Measurements from ENCODE around the gene ABHD12B. TPM values are rescaled to one million over a fixed set of nuclear protein-coding genes. Genes with fewer than 3 reads are reported as not detected.

Gene ABHD12B
- total and polyA plus RNA-seq, 2 experiments from 2014 or later: 9.0 to 52.8 TPM

DNA sequence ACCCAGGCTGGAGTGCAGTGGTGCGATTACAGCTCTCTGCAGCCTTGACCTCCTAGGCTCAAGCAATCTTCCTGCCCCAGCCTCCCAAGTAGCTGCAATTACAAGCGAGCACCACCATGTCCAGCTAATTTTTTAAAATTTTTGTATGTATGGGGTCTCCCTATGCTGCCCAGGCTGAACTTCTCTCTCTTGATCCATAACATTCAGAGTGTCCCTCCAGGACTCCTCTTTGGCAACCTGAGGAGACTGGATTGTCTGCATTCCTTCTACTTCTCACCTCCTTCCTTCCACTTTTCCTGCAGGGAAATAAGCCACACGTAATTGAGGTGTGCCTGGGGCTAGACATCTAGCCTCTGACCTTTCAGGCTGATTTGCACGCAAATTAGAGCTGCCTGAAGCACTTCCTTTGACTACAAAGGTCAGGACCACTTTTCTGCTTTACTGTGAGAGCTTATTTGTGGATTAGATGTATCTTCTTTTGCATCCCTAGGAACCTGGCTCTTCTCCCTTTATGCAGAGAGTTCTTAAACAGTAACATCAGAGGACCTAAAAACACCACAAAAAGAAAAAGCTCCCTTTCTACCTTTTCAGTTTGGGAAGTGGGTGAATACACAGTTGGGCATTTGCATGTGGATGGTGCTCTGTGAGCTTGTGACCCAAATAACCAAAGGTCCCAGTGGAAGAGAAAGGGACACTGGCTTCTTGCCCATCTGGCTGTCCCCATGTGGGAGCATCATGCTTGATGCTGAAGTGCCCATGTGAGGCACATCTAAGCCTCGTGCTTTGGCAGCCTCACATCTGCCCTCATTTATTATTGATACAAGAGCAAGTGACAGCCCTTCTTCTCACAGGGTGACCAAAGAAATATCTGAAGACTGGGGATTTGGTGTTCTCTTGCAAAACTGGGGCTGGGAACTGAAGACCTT is 38.9 kb downstream of the ABHD12B start:
- H3K27ac Mint-ChIP-seq: no peak overlapping the region
- Histone ChIP-seq H3K4me2 (peak overlapping the region; percentile 21; the same call in 1 of the 2 replicates), H3K4me3 (no peak overlapping the region), H3K79me2 (replicated peaks; ENCODE audit: insufficient read depth) (no peaks in the 10 kb centered on the region), H3K36me3 (ENCODE audit: insufficient read depth) (peaks cover 22% of the 10 kb centered on the region), H3K9me2 (ENCODE audit: insufficient read depth) (0 out of 2 replicates have a peak, but pooled peaks cover 4% of the 10 kb centered on the region), H3F3A (replicated peaks; ENCODE audit: low read depth) (no peaks in the 10 kb centered on the region; the same call in 1 of the 2 replicates), H3K27ac (ENCODE audit: low read depth) (peak overlapping the region; percentile 60; the same call in 1 of the 2 replicates), H3K4me1 (ENCODE audit: insufficient read depth) (peaks cover 36% of the 10 kb centered on the region), H2AFZ (no peak overlapping the region), H4K20me1 (replicated peaks; ENCODE audit: insufficient read depth) (0 out of 2 replicates have a peak, but pooled peaks cover 2% of the 10 kb centered on the region), H3K27me3 (ENCODE audit: insufficient read depth) (no peaks in the 10 kb centered on the region)
- ATAC-seq (peak; percentile 44; the same call in 2 of the 3 replicates), DNase-seq (ENCODE audit: low spot score) (peak; percentile 51)
- TF ChIP-seq, protein P1, sequence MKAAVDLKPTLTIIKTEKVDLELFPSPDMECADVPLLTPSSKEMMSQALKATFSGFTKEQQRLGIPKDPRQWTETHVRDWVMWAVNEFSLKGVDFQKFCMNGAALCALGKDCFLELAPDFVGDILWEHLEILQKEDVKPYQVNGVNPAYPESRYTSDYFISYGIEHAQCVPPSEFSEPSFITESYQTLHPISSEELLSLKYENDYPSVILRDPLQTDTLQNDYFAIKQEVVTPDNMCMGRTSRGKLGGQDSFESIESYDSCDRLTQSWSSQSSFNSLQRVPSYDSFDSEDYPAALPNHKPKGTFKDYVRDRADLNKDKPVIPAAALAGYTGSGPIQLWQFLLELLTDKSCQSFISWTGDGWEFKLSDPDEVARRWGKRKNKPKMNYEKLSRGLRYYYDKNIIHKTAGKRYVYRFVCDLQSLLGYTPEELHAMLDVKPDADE (IDR thresholded peaks at IDR 0.05): 0 out of 2 replicates have a peak, but pooled peaks have one; percentile 13
- no peak for TF ChIP-seq CREB1 (CRISPR knock-in tag; IDR thresholded peaks at IDR 0.05; ENCODE audit: low read depth)
- TF ChIP-seq, protein P2, sequence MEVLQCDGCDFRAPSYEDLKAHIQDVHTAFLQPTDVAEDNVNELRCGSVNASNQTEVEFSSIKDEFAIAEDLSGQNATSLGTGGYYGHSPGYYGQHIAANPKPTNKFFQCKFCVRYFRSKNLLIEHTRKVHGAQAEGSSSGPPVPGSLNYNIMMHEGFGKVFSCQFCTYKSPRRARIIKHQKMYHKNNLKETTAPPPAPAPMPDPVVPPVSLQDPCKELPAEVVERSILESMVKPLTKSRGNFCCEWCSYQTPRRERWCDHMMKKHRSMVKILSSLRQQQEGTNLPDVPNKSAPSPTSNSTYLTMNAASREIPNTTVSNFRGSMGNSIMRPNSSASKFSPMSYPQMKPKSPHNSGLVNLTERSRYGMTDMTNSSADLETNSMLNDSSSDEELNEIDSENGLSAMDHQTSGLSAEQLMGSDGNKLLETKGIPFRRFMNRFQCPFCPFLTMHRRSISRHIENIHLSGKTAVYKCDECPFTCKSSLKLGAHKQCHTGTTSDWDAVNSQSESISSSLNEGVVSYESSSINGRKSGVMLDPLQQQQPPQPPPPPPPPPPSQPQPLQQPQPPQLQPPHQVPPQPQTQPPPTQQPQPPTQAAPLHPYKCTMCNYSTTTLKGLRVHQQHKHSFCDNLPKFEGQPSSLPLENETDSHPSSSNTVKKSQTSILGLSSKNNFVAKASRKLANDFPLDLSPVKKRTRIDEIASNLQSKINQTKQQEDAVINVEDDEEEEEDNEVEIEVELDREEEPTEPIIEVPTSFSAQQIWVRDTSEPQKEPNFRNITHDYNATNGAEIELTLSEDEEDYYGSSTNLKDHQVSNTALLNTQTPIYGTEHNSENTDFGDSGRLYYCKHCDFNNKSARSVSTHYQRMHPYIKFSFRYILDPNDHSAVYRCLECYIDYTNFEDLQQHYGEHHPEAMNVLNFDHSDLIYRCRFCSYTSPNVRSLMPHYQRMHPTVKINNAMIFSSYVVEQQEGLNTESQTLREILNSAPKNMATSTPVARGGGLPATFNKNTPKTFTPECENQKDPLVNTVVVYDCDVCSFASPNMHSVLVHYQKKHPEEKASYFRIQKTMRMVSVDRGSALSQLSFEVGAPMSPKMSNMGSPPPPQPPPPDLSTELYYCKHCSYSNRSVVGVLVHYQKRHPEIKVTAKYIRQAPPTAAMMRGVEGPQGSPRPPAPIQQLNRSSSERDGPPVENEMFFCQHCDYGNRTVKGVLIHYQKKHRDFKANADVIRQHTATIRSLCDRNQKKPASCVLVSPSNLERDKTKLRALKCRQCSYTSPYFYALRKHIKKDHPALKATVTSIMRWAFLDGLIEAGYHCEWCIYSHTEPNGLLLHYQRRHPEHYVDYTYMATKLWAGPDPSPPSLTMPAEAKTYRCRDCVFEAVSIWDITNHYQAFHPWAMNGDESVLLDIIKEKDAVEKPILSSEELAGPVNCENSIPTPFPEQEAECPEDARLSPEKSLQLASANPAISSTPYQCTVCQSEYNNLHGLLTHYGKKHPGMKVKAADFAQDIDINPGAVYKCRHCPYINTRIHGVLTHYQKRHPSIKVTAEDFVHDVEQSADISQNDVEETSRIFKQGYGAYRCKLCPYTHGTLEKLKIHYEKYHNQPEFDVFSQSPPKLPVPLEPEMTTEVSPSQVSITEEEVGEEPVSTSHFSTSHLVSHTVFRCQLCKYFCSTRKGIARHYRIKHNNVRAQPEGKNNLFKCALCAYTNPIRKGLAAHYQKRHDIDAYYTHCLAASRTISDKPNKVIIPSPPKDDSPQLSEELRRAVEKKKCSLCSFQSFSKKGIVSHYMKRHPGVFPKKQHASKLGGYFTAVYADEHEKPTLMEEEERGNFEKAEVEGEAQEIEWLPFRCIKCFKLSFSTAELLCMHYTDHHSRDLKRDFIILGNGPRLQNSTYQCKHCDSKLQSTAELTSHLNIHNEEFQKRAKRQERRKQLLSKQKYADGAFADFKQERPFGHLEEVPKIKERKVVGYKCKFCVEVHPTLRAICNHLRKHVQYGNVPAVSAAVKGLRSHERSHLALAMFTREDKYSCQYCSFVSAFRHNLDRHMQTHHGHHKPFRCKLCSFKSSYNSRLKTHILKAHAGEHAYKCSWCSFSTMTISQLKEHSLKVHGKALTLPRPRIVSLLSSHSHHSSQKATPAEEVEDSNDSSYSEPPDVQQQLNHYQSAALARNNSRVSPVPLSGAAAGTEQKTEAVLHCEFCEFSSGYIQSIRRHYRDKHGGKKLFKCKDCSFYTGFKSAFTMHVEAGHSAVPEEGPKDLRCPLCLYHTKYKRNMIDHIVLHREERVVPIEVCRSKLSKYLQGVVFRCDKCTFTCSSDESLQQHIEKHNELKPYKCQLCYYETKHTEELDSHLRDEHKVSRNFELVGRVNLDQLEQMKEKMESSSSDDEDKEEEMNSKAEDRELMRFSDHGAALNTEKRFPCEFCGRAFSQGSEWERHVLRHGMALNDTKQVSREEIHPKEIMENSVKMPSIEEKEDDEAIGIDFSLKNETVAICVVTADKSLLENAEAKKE (CRISPR knock-in tag; IDR thresholded peaks at IDR 0.05): no peak
- TF ChIP-seq ZNF331 (CRISPR knock-in tag; IDR thresholded peaks at IDR 0.05; ENCODE audit: low read depth): no peak
- TF ChIP-seq, protein P3, sequence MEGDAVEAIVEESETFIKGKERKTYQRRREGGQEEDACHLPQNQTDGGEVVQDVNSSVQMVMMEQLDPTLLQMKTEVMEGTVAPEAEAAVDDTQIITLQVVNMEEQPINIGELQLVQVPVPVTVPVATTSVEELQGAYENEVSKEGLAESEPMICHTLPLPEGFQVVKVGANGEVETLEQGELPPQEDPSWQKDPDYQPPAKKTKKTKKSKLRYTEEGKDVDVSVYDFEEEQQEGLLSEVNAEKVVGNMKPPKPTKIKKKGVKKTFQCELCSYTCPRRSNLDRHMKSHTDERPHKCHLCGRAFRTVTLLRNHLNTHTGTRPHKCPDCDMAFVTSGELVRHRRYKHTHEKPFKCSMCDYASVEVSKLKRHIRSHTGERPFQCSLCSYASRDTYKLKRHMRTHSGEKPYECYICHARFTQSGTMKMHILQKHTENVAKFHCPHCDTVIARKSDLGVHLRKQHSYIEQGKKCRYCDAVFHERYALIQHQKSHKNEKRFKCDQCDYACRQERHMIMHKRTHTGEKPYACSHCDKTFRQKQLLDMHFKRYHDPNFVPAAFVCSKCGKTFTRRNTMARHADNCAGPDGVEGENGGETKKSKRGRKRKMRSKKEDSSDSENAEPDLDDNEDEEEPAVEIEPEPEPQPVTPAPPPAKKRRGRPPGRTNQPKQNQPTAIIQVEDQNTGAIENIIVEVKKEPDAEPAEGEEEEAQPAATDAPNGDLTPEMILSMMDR (conservative IDR thresholded peaks at IDR 0.05; ENCODE audit: low read depth in 2 of 2): no peak
- peak; percentile 50; the same call in 1 of the 2 replicates for TF ChIP-seq NANOG (IDR thresholded peaks at IDR 0.05; ENCODE audit: borderline replicate concordance)
- H3K9me3 Mint-ChIP-seq: no peaks in the 10 kb centered on the region
- H3K4me3 Mint-ChIP-seq: no peak overlapping the region
- H3K27me3 Mint-ChIP-seq (ENCODE audit: insufficient read depth, low read depth, poor library complexity): no peaks in the 10 kb centered on the region
- H3K4me1 Mint-ChIP-seq: peaks cover 33% of the 10 kb centered on the region
- peaks cover 56% of the 10 kb centered on the region for H3K36me3 Mint-ChIP-seq (ENCODE audit: low read depth)

All from GM23338 (cell line).